ENCODE results near the gene LINGO4.
"Not testable (repeated sequence)": the region's sequence is repeated elsewhere in the genome, so short reads cannot be mapped to it uniquely, and the experiment has no call there.

- TF ChIP-seq, protein P1, sequence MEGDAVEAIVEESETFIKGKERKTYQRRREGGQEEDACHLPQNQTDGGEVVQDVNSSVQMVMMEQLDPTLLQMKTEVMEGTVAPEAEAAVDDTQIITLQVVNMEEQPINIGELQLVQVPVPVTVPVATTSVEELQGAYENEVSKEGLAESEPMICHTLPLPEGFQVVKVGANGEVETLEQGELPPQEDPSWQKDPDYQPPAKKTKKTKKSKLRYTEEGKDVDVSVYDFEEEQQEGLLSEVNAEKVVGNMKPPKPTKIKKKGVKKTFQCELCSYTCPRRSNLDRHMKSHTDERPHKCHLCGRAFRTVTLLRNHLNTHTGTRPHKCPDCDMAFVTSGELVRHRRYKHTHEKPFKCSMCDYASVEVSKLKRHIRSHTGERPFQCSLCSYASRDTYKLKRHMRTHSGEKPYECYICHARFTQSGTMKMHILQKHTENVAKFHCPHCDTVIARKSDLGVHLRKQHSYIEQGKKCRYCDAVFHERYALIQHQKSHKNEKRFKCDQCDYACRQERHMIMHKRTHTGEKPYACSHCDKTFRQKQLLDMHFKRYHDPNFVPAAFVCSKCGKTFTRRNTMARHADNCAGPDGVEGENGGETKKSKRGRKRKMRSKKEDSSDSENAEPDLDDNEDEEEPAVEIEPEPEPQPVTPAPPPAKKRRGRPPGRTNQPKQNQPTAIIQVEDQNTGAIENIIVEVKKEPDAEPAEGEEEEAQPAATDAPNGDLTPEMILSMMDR (conservative IDR thresholded peaks at IDR 0.05; ENCODE audit: low read depth, low read length): not testable (repeated sequence)
- not testable (repeated sequence) for TF ChIP-seq EZH2 (IDR thresholded peaks at IDR 0.05; ENCODE audit: borderline replicate concordance, low read depth, low read length, poor library complexity, severe bottlenecking)
Measured at GRCh38 chr1:151769270-151769669, 35.9 kb downstream of the LINGO4 start.
